GM12878 (cell line): ENCODE results near the gene JAGN1. TPM values are rescaled to one million over a fixed set of nuclear protein-coding genes. Genes with fewer than 3 reads are reported as not detected.

Source experiments
- ATAC-seq: fragments of 200-7000 bp; cut with Tn5 transposase; 3 replicates; pipeline ENCODE4 v1.9.1; 2020; ENCODE audit warnings: mild to moderate bottlenecking, moderate library complexity
- BruUV-seq: library from RNA; stranded (reverse); fragments of 400-500 nt; replicated peaks from 2 replicates; lab custom pipeline; 2021; lab: Mats Ljungman, UMichigan
- CTCF ChIA-PET: fragments of 300-600 bp; sonication (Branson Sonifier 250); formaldehyde crosslinking; extraction: SDS; loops from one replicate; lab custom pipeline; 2021; ENCODE audit warnings: inconsistent platforms; lab: Yijun Ruan, JAX
- POLR2A ChIA-PET: fragments of 350-600 bp; formaldehyde crosslinking; extraction: SDS; loops from one replicate; lab custom pipeline; 2021; ENCODE audit warnings: inconsistent platforms; lab: Charles Lee
- RAD21 ChIA-PET: fragments of 300-600 bp; sonication (Branson Sonifier 250); formaldehyde crosslinking; loops from one replicate; lab custom pipeline; 2023; ENCODE audit warnings: antibody characterized with exemption; ENCODE audit not compliant: unreplicated experiment; lab: Charles Lee
- SMC1A ChIA-PET: fragments of 300-600 bp; sonication (Branson Sonifier 250); formaldehyde crosslinking; loops from one replicate; lab custom pipeline; 2023; ENCODE audit not compliant: unreplicated experiment, uncharacterized antibody; lab: Charles Lee
- DNase-seq: peaks from one replicate; pipeline ENCODE4 v3.0.0-alpha.2; 2011; ENCODE audit warnings: low read depth, low spot score
- FAIRE-seq: peaks from 3 replicates; lab custom pipeline; 2011; peaks lifted over from hg19 to GRCh38; lab: Jason Lieb, UNC
- H2AFZ ChIP-seq: 2 replicates; pipeline ENCODE4 v1.6.0; 2011; ENCODE audit warnings: low read depth, low read length, control low read depth; ENCODE audit not compliant: control insufficient read depth
- H3K27ac ChIP-seq: 2 replicates; pipeline ENCODE4 v1.5.1; 2011; ENCODE audit warnings: control low read depth; ENCODE audit not compliant: control insufficient read depth, insufficient read depth
- H3K27me3 ChIP-seq, 2 experiments: replicated peaks in 1 of 2; 2 replicates each; pipeline versions ENCODE4 v1.6.0 to v1.6.1; 2011; ENCODE audit warnings: low read length in 1 of 2; ENCODE audit not compliant: control insufficient read depth in 2 of 2, insufficient read depth in 2 of 2
- H3K36me3 ChIP-seq, 2 experiments: 2 replicates each; pipeline ENCODE4 v1.5.1; 2011; ENCODE audit warnings: low read length in 1 of 2; ENCODE audit not compliant: control insufficient read depth in 2 of 2, insufficient read depth in 2 of 2
- H3K4me1 ChIP-seq: 2 replicates; pipeline ENCODE4 v1.6.1; 2011; ENCODE audit warnings: mild to moderate bottlenecking, low read length, moderate library complexity, mixed read lengths; ENCODE audit not compliant: control insufficient read depth, insufficient read depth
- H3K4me2 ChIP-seq: 2 replicates; pipeline ENCODE4 v1.6.0; 2011; ENCODE audit warnings: control low read depth; ENCODE audit not compliant: control insufficient read depth, insufficient read depth
- H3K4me3 ChIP-seq: fragments of 200-600 bp; sonication (generic); 2 replicates; pipeline ENCODE4 v1.5.1; 2016
- H3K79me2 ChIP-seq: 2 replicates; pipeline ENCODE4 v1.6.0; 2011; ENCODE audit warnings: low read length; ENCODE audit not compliant: control insufficient read depth, insufficient read depth
- H3K9ac ChIP-seq: 2 replicates; pipeline ENCODE4 v1.8.0; 2011; ENCODE audit warnings: low read length, control low read depth, mixed read lengths; ENCODE audit not compliant: control insufficient read depth, insufficient read depth
- H3K9me3 ChIP-seq: replicated peaks from 3 replicates; pipeline ENCODE4 v1.5.1; 2011; ENCODE audit warnings: mild to moderate bottlenecking, low read length; ENCODE audit not compliant: control insufficient read depth, insufficient read depth
- H4K20me1 ChIP-seq: 2 replicates; pipeline ENCODE4 v1.6.0; 2011; ENCODE audit not compliant: control insufficient read depth, insufficient read depth
- FOS ChIP-seq: IDR thresholded peaks from 3 replicates; pipeline ENCODE4 v1.6.1; 2011; ENCODE audit warnings: borderline replicate concordance; ENCODE audit not compliant: insufficient read length; ENCODE audit errors: extremely low read depth
- POLR2A ChIP-seq: IDR thresholded peaks from 2 replicates; pipeline ENCODE4 v1.6.1; 2011; ENCODE audit warnings: low read depth, mild to moderate bottlenecking, low read length
- WGBS: methylation state at CpG from one replicate; pipeline ENCODE4 v1.1.6; 2016; ENCODE audit warnings: low lambda C conversion rate; ENCODE audit not compliant: insufficient replicate concordance, insufficient coverage; ENCODE audit errors: missing lambda C conversion rate; 5-methylcytosine and 5-hydroxymethylcytosine counted together
- in situ Hi-C: fragments of 300-500 bp; cut with MboI; formaldehyde crosslinking; loops from 9 replicates; pipeline ENCODE4 v1.14.3; 2018; ENCODE audit warnings: mixed read lengths
- intact Hi-C: fragments of 100-400 bp; cut with micrococcal nuclease; formaldehyde crosslinking; loops from one replicate; pipeline ENCODE4 v1.14.2; 2022; ENCODE audit not compliant: unreplicated experiment
- polyA plus RNA-seq, 11 experiments: library from polyadenylated mRNA; depleted of rRNA in 4 of 11; unstranded in 6 of 11; stranded (reverse) in 5 of 11; fragments of >200 nt; fragmentation: Nextera tagmentation in 4 of 11; fragmentation: Illumina TruSeq in 1 of 11; extraction: Ambion mirVana in 4 of 11; extraction: Trizol in 1 of 11; gene quantifications; 1 replicate in 1 of 11; 2 replicates in 10 of 11; pipeline versions ENCODE4 v1.2.1 to v1.2.3, GENCODE V29; 2011 to 2016; ENCODE audit warnings: inconsistent platforms in 2 of 11, missing spikeins in 2 of 11, low read depth in 1 of 11
- small RNA-seq: library from RNA; depleted of rRNA; stranded (forward); fragments of <200 nt; gene quantifications from one replicate; pipeline ENCODE3, GENCODE V24; 2014
- total RNA-seq, 4 experiments: library from RNA; depleted of rRNA in 3 of 4; stranded (reverse); fragments of >200 nt in 3 of 4; fragmentation: Illumina TruSeq in 1 of 4; extraction: Trizol in 1 of 4; gene quantifications; 2 replicates each; pipeline versions ENCODE4 v1.2.1 to v1.2.3, GENCODE V29; 2013 to 2021

Gene JAGN1
- total and polyA plus RNA-seq, 10 of the 15 experiments (the other 5 are each of a cell fraction or from before 2014, with no cell fraction given) = 23.3 to 56.0 (median 35.4) TPM

GRCh38 chr3:9942934-9943690 lies 52.7 kb downstream of the JAGN1 start:
- no peaks in the 10 kb centered on the region for H4K20me1 ChIP-seq
- H3K9me3 ChIP-seq = no peaks in the 10 kb centered on the region
- peaks cover 0 to 4% of the 10 kb centered on the region in 2 experiments; a peak in 3 of 4 replicates for H3K36me3 ChIP-seq
- ATAC-seq (no peak; the same call in 2 of the 3 replicates), FAIRE-seq (no peak), DNase-seq (no peak)
- over 99% methylated on average over 8 of the region's 11 CpGs for WGBS
- no peaks in the 10 kb centered on the region for H3K4me1 ChIP-seq
- RAD21 ChIA-PET = interaction anchor here (1.4 kb wide), 1 partner anchor 10 kb away, joined by 7 read pairs; the partner anchor contains the start of gene CRELD1
- in situ Hi-C loops = no loop called here
- SMC1A ChIA-PET = no interaction called here
- POLR2A ChIA-PET = interaction anchor here (1.4 kb wide), 2 partner anchors 8 to 11 kb away, joined by 4 to 5 read pairs; no protein-coding TSS in a partner anchor
- no peaks in the 10 kb centered on the region for H3K27me3 ChIP-seq
- intact Hi-C loops = no loop called here
- no peak overlapping the region for H2AFZ ChIP-seq
- CTCF ChIA-PET = interaction anchor here (2.2 kb wide), 1 partner anchor 11 kb away, joined by 6 read pairs; no protein-coding TSS in a partner anchor
- TF ChIP-seq POLR2A = peak; percentile 46; the same call in 1 of the 2 replicates
- TF ChIP-seq FOS = no peak
- H3K4me2 ChIP-seq = no peak overlapping the region
- no peak overlapping the region for H3K9ac ChIP-seq
- no peak overlapping the region for H3K27ac ChIP-seq
- no peak overlapping the region for H3K4me3 ChIP-seq
- BruUV-seq = no TSS peak
- no peaks in the 10 kb centered on the region for H3K79me2 ChIP-seq

Small RNA genes lying within 50 kb of the gene (small RNA-seq; reads per million reads assigned to genes)
- gene RNU6-882P = not detected

Other genes starting within 250 kb of the JAGN1 start
Only the 7 nearest of the 18 such genes appear.
- gene TTLL3, start 80.3 kb upstream of the JAGN1 start, total RNA-seq (2014; rRNA removed) = 19.9 and 22.3 TPM in 2 replicates
- gene TTLL3, start 80.3 kb upstream of the JAGN1 start, total RNA-seq (2014; rRNA removed; fragmentation: Illumina TruSeq; extraction: Trizol) = 14.5 and 15.6 TPM in 2 replicates
- gene TTLL3, start 80.3 kb upstream of the JAGN1 start, total RNA-seq (2021) = 30.4 and 36.1 TPM in 2 replicates
- gene TTLL3, start 80.3 kb upstream of the JAGN1 start, polyA plus RNA-seq (2011; rRNA removed) = 33.8 and 45.3 TPM in 2 replicates
- gene TTLL3, start 80.3 kb upstream of the JAGN1 start, polyA plus RNA-seq (2014; fragmentation: Illumina TruSeq; extraction: Trizol) = 30.1 and 30.7 TPM in 2 replicates
- 1 to 10 TPM; 4.2 to 6.8 TPM for gene TTLL3, start 80.3 kb upstream of the JAGN1 start, polyA plus RNA-seq (2014; fragmentation: Nextera tagmentation; extraction: Ambion mirVana)
- 49.3 and 51.3 TPM in 2 replicates for gene TTLL3, start 80.3 kb upstream of the JAGN1 start, polyA plus RNA-seq (2014; rRNA removed)
- 10 to 100 TPM; 10.4 to 13.2 TPM for gene TTLL3, start 80.3 kb upstream of the JAGN1 start, polyA plus RNA-seq (2016; fragmentation: Nextera tagmentation; extraction: Ambion mirVana)
- gene RPUSD3, start 46.6 kb upstream of the JAGN1 start, total RNA-seq (2014; rRNA removed) = 38.7 and 44.8 TPM in 2 replicates
- gene RPUSD3, start 46.6 kb upstream of the JAGN1 start, total RNA-seq (2014; rRNA removed; fragmentation: Illumina TruSeq; extraction: Trizol) = 26.9 and 28.9 TPM in 2 replicates
- gene RPUSD3, start 46.6 kb upstream of the JAGN1 start, total RNA-seq (2021) = 41.3 and 44.9 TPM in 2 replicates
- 17.6 and 48.0 TPM in 2 replicates for gene RPUSD3, start 46.6 kb upstream of the JAGN1 start, polyA plus RNA-seq (2011; rRNA removed)
- 23.2 and 33.8 TPM in 2 replicates for gene RPUSD3, start 46.6 kb upstream of the JAGN1 start, polyA plus RNA-seq (2014; fragmentation: Illumina TruSeq; extraction: Trizol)
- 10 to 100 TPM in 1 of 2 experiments, 1 to 10 TPM in 1; 6.4 to 13.6 TPM for gene RPUSD3, start 46.6 kb upstream of the JAGN1 start, polyA plus RNA-seq (2014; fragmentation: Nextera tagmentation; extraction: Ambion mirVana)
- gene RPUSD3, start 46.6 kb upstream of the JAGN1 start, polyA plus RNA-seq (2014; rRNA removed) = 38.8 and 43.2 TPM in 2 replicates
- gene RPUSD3, start 46.6 kb upstream of the JAGN1 start, polyA plus RNA-seq (2016; fragmentation: Nextera tagmentation; extraction: Ambion mirVana) = 10 to 100 TPM; 68.9 to 72.9 TPM
- not detected in 2 replicates for gene CIDEC, start 10.4 kb upstream of the JAGN1 start, total RNA-seq (2014; rRNA removed)
- not detected in 2 replicates for gene CIDEC, start 10.4 kb upstream of the JAGN1 start, total RNA-seq (2014; rRNA removed; fragmentation: Illumina TruSeq; extraction: Trizol)
- gene CIDEC, start 10.4 kb upstream of the JAGN1 start, total RNA-seq (2021) = not detected in 2 replicates
- gene CIDEC, start 10.4 kb upstream of the JAGN1 start, polyA plus RNA-seq (2011; rRNA removed) = 0.35 and 0.49 TPM in 2 replicates
- 0.10 TPM in 1 of 2 replicates, not detected in the other for gene CIDEC, start 10.4 kb upstream of the JAGN1 start, polyA plus RNA-seq (2014; fragmentation: Illumina TruSeq; extraction: Trizol)
- not detected for gene CIDEC, start 10.4 kb upstream of the JAGN1 start, polyA plus RNA-seq (2014; fragmentation: Nextera tagmentation; extraction: Ambion mirVana)
- gene CIDEC, start 10.4 kb upstream of the JAGN1 start, polyA plus RNA-seq (2014; rRNA removed) = not detected in 2 replicates
- not detected for gene CIDEC, start 10.4 kb upstream of the JAGN1 start, polyA plus RNA-seq (2016; fragmentation: Nextera tagmentation; extraction: Ambion mirVana)
- 0.05 and 0.17 TPM in 2 replicates for gene IL17RE, start 12.2 kb downstream of the JAGN1 start, total RNA-seq (2014; rRNA removed)
- gene IL17RE, start 12.2 kb downstream of the JAGN1 start, total RNA-seq (2014; rRNA removed; fragmentation: Illumina TruSeq; extraction: Trizol) = 0.04 and 0.46 TPM in 2 replicates
- gene IL17RE, start 12.2 kb downstream of the JAGN1 start, total RNA-seq (2021) = 0.37 and 0.51 TPM in 2 replicates
- gene IL17RE, start 12.2 kb downstream of the JAGN1 start, polyA plus RNA-seq (2011; rRNA removed) = 0.18 and 0.29 TPM in 2 replicates
- gene IL17RE, start 12.2 kb downstream of the JAGN1 start, polyA plus RNA-seq (2014; fragmentation: Illumina TruSeq; extraction: Trizol) = 0.06 and 0.13 TPM in 2 replicates
- gene IL17RE, start 12.2 kb downstream of the JAGN1 start, polyA plus RNA-seq (2014; fragmentation: Nextera tagmentation; extraction: Ambion mirVana) = under 1 TPM in 1 of 2 experiments, not detected in 1; 0.05 TPM
- 0.04 and 0.08 TPM in 2 replicates for gene IL17RE, start 12.2 kb downstream of the JAGN1 start, polyA plus RNA-seq (2014; rRNA removed)
- gene IL17RE, start 12.2 kb downstream of the JAGN1 start, polyA plus RNA-seq (2016; fragmentation: Nextera tagmentation; extraction: Ambion mirVana) = under 1 TPM in 1 of 2 experiments, not detected in 1; 0.21 TPM
- gene IL17RC, start 26.5 kb downstream of the JAGN1 start, total RNA-seq (2014; rRNA removed) = 0.34 and 0.44 TPM in 2 replicates
- gene IL17RC, start 26.5 kb downstream of the JAGN1 start, total RNA-seq (2014; rRNA removed; fragmentation: Illumina TruSeq; extraction: Trizol) = not detected in 2 replicates
- 0.37 and 0.44 TPM in 2 replicates for gene IL17RC, start 26.5 kb downstream of the JAGN1 start, total RNA-seq (2021)
- gene IL17RC, start 26.5 kb downstream of the JAGN1 start, polyA plus RNA-seq (2011; rRNA removed) = 0.11 TPM in 1 of 2 replicates, not detected in the other
- 0.07 TPM in 1 of 2 replicates, not detected in the other for gene IL17RC, start 26.5 kb downstream of the JAGN1 start, polyA plus RNA-seq (2014; fragmentation: Illumina TruSeq; extraction: Trizol)
- not detected for gene IL17RC, start 26.5 kb downstream of the JAGN1 start, polyA plus RNA-seq (2014; fragmentation: Nextera tagmentation; extraction: Ambion mirVana)
- gene IL17RC, start 26.5 kb downstream of the JAGN1 start, polyA plus RNA-seq (2014; rRNA removed) = 0.29 TPM in 2 replicates
- gene IL17RC, start 26.5 kb downstream of the JAGN1 start, polyA plus RNA-seq (2016; fragmentation: Nextera tagmentation; extraction: Ambion mirVana) = 1 to 10 TPM; 3.9 to 4.4 TPM
- 7.6 and 9.4 TPM in 2 replicates for gene CRELD1, start 43.2 kb downstream of the JAGN1 start, total RNA-seq (2014; rRNA removed)
- 7.3 and 7.6 TPM in 2 replicates for gene CRELD1, start 43.2 kb downstream of the JAGN1 start, total RNA-seq (2014; rRNA removed; fragmentation: Illumina TruSeq; extraction: Trizol)
- gene CRELD1, start 43.2 kb downstream of the JAGN1 start, total RNA-seq (2021) = 8.2 and 8.4 TPM in 2 replicates
- 11.3 and 15.9 TPM in 2 replicates for gene CRELD1, start 43.2 kb downstream of the JAGN1 start, polyA plus RNA-seq (2011; rRNA removed)
- gene CRELD1, start 43.2 kb downstream of the JAGN1 start, polyA plus RNA-seq (2014; fragmentation: Illumina TruSeq; extraction: Trizol) = 2.6 and 6.2 TPM in 2 replicates
- 1 to 10 TPM; 1.3 to 2.3 TPM for gene CRELD1, start 43.2 kb downstream of the JAGN1 start, polyA plus RNA-seq (2014; fragmentation: Nextera tagmentation; extraction: Ambion mirVana)
- gene CRELD1, start 43.2 kb downstream of the JAGN1 start, polyA plus RNA-seq (2014; rRNA removed) = 12.3 and 12.7 TPM in 2 replicates
- gene CRELD1, start 43.2 kb downstream of the JAGN1 start, polyA plus RNA-seq (2016; fragmentation: Nextera tagmentation; extraction: Ambion mirVana) = 10 to 100 TPM; 14.2 TPM
- 4.9 and 5.8 TPM in 2 replicates for gene PRRT3, start 61.8 kb downstream of the JAGN1 start, total RNA-seq (2014; rRNA removed)
- gene PRRT3, start 61.8 kb downstream of the JAGN1 start, total RNA-seq (2014; rRNA removed; fragmentation: Illumina TruSeq; extraction: Trizol) = 5.9 and 6.4 TPM in 2 replicates
- gene PRRT3, start 61.8 kb downstream of the JAGN1 start, total RNA-seq (2021) = 17.0 and 18.0 TPM in 2 replicates
- gene PRRT3, start 61.8 kb downstream of the JAGN1 start, polyA plus RNA-seq (2011; rRNA removed) = 2.5 and 5.8 TPM in 2 replicates
- gene PRRT3, start 61.8 kb downstream of the JAGN1 start, polyA plus RNA-seq (2014; fragmentation: Illumina TruSeq; extraction: Trizol) = 3.7 and 8.3 TPM in 2 replicates
- gene PRRT3, start 61.8 kb downstream of the JAGN1 start, polyA plus RNA-seq (2014; fragmentation: Nextera tagmentation; extraction: Ambion mirVana) = 1 to 10 TPM in 1 of 2 experiments, under 1 TPM in 1; 0.53 to 1.1 TPM
- gene PRRT3, start 61.8 kb downstream of the JAGN1 start, polyA plus RNA-seq (2014; rRNA removed) = 9.9 and 12.3 TPM in 2 replicates
- 10 to 100 TPM in 1 of 2 experiments, 1 to 10 TPM in 1; 8.6 to 10.0 TPM for gene PRRT3, start 61.8 kb downstream of the JAGN1 start, polyA plus RNA-seq (2016; fragmentation: Nextera tagmentation; extraction: Ambion mirVana)